Effector memory CD4-positive, alpha-beta T cell (primary cell): Measurements from ENCODE around the gene ARMH1.
"Not testable (repeated sequence)": the region's sequence is repeated elsewhere in the genome, so short reads cannot be mapped to it uniquely, and the experiment has no call there.

Experiments
- DNase-seq, 3 donors: peaks; one replicate each; pipeline ENCODE4 v3.0.0-alpha.2; 2020
- H3K27ac ChIP-seq: 2 replicates; pipeline ENCODE4 v1.7.0; 2013; ENCODE audit warnings: mild to moderate bottlenecking, low read length, moderate library complexity; ENCODE audit not compliant: insufficient read depth, poor library complexity, severe bottlenecking
- H3K27me3 ChIP-seq: replicated peaks from 2 replicates; pipeline ENCODE4 v1.7.0; 2013; ENCODE audit warnings: mild to moderate bottlenecking, low read length; ENCODE audit not compliant: insufficient read depth, control insufficient read depth, poor library complexity, severe bottlenecking
- H3K36me3 ChIP-seq: 2 replicates; pipeline ENCODE4 v1.7.0; 2013; ENCODE audit warnings: mild to moderate bottlenecking, low read length, moderate library complexity; ENCODE audit not compliant: control insufficient read depth, insufficient read depth
- H3K4me1 ChIP-seq: 2 replicates; pipeline ENCODE4 v1.7.0; 2013; ENCODE audit warnings: low read length, mild to moderate bottlenecking; ENCODE audit not compliant: control insufficient read depth, insufficient read depth, poor library complexity, severe bottlenecking
- H3K4me3 ChIP-seq: 2 replicates; pipeline ENCODE4 v1.7.0; 2013; ENCODE audit warnings: low read length, low read depth, mild to moderate bottlenecking; ENCODE audit not compliant: insufficient read depth, poor library complexity, severe bottlenecking
- H3K9me3 ChIP-seq: 2 replicates; pipeline ENCODE4 v1.7.0; 2013; ENCODE audit warnings: mild to moderate bottlenecking, low read length, moderate library complexity; ENCODE audit not compliant: control insufficient read depth

The ARMH1 gene

DNA sequence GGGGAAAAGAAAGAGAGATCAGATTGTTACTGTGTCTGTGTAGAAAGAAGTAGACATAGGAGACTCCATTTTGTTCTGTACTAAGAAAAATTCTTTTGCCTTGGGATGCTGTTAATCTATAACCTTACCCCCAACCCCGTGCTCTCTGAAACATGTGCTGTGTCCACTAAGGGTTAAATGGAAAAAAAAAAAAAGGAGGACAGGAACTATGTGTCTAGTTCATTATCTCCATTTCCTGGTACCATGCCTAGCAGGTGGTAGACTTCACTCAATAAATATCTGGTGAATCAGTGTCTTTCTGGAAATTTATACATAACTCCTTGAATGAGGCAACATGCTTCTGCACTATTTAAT, 64.4 kb downstream of the ARMH1 start:
- Histone ChIP-seq H3K4me3 (peak overlapping the region; percentile 72), H3K27ac (peak overlapping the region; percentile 85)
- DNase-seq, H3K27me3 ChIP-seq, H3K9me3 ChIP-seq, H3K36me3 ChIP-seq, H3K4me1 ChIP-seq: not testable (repeated sequence)

DNA sequence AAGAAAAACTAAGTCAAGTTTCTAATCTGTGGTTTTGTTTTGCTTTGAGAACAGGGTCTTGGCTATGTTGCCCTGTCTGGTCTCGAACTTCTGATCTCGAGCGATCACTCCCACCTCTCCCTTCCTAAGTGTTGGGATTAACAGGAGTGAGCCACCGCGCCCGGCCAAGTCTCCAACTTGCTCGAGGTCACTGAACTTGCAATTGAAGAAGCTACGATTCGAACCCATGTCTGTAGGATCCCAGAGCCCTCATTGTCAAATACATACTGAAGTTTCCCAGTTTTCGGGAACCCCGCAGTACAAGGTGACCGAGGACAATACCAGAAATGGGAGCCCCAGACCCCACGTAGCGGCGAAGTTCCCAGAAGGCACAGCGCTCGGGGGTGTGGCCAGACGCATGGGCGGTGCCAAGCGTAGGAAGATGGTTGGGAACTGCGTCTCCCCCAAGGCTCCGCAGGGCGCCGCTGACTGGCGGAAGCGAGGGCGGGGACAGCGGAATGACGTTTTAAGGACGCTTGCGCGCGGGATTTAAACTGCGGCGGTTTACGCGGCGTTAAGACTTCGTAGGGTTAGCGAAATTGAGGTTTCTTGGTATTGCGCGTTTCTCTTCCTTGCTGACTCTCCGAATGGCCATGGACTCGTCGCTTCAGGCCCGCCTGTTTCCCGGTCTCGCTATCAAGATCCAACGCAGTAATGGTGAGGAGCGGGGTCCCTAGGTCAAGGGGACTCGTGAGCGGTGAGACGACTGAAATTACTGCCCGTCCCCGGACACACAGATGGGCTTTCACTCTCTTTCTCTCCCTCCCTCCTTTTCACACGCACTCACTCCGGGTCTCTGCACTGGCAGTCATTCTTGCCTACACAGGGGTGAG, 65.0 kb downstream of the ARMH1 start, which contains the start of gene KIF2C:
KIF2C (plus strand) TSS at position 531 of the 872 bp plus-strand sequence; CDS start at position 627, 96 bp downstream.
- Histone ChIP-seq H3K27ac (peak within 1 kb of the TSS; percentile 85), H3K36me3 (no peaks in the 10 kb centered on the region), H3K4me1 (peaks cover 6% of the 10 kb centered on the region), H3K9me3 (no peaks in the 10 kb centered on the region), H3K27me3 (no peaks in the 10 kb centered on the region), H3K4me3 (peak within 1 kb of the TSS; percentile 72)
- DNase-seq: peak; percentile 89 to 93 (median 91)

DNA sequence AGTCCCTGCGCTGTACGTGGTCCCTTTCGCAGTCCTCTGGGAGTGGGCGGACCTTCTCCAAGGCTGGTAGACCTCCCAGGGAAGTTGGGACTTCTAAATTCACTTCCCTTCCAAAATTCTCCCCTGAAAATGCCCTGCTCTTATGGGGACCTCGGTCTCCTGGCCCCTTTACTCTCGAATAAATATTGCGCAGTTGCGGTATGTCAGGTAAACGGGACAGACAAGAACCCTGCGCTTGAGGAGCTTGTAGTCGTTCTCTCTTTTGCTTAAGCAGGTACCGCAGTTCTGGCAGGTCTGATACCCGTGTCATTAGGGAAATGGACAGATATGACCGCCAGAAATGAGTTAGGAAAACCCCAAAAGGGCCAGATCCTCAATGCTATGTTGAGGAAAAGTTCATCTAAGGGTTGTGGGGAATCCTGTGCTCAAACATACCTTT, 65.7 kb downstream of the ARMH1 start:
- peak overlapping the region; percentile 72 for H3K4me3 ChIP-seq
- no peaks in the 10 kb centered on the region for H3K27me3 ChIP-seq
- no peak for DNase-seq
- peaks cover 6% of the 10 kb centered on the region for H3K4me1 ChIP-seq
- no peak overlapping the region for H3K27ac ChIP-seq
- no peaks in the 10 kb centered on the region for H3K9me3 ChIP-seq
- no peaks in the 10 kb centered on the region for H3K36me3 ChIP-seq

DNA sequence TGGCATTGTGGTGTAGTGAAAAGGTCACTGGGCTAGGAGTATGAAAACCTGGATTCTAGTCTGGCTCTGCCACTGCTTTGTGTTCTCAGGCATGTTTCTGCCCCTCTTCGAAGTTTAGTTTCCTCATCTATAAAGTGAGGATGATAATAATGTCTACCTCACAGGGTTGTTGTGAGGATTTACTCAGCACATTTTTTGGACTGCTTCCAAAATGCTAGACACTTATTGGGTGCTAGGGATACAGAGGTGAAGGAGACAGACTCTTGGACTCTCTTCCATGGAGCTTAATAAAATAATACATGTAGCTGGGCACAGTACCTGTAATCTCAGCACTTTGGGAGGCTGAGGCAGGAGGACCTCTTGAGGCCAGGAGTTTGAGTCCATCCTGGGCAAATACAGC, 68.7 kb downstream of the ARMH1 start:
- no peak for DNase-seq
- H3K27ac ChIP-seq: no peak overlapping the region
- no peaks in the 10 kb centered on the region for H3K27me3 ChIP-seq

DNA sequence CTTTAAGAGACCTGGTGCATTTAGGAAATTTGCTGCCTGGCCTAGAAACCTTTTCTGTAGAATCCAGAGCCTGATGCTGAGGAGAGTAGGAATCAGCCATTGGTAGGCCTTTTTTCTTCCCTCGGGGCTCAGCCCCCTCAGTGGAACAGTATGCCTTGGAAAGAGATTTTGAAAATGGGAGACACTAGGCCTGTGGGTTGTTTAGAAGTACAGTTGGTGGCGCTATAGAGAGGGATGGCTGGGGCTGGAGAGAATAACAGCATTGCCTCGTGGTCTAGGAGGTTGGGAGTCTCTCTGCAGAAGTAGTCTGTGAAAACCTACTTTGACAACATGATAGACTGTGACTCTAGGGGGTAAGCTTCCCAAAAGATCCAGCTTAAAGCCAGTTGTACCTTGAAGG, 73.4 kb downstream of the ARMH1 start:
- H3K27me3 ChIP-seq: no peaks in the 10 kb centered on the region
- no peak overlapping the region for H3K27ac ChIP-seq
- no peaks in the 10 kb centered on the region for H3K36me3 ChIP-seq
- H3K4me3 ChIP-seq: no peak overlapping the region
- no peak for DNase-seq
- no peaks in the 10 kb centered on the region for H3K9me3 ChIP-seq
- H3K4me1 ChIP-seq: no peaks in the 10 kb centered on the region

More for the DNA sequence above, 68.7 kb downstream of the ARMH1 start:
- Histone ChIP-seq H3K4me1 (peaks cover 6% of the 10 kb centered on the region), H3K9me3 (no peaks in the 10 kb centered on the region), H3K4me3 (no peak overlapping the region), H3K36me3 (no peaks in the 10 kb centered on the region)

DNA sequence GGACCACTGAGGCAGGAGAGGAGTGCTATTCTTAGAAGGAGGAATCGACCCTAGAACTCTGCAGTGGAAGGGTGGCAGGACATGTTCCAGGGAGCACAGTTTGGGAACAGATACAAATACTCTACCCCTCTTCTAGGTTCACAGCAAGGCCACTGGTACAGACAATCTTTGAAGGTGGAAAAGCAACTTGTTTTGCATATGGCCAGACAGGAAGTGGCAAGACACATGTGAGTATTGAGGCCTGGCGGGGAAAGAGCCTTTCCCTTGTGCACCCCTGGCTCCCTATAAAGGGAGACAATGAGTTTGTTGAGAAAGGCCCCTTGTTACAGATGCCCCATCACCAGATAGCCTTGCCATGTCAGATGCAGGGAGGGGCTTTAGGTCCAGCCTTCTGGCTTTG, 82.9 kb downstream of the ARMH1 start:
- Histone ChIP-seq H3K9me3 (no peaks in the 10 kb centered on the region), H3K4me3 (no peak overlapping the region), H3K4me1 (no peaks in the 10 kb centered on the region), H3K27ac (no peak overlapping the region), H3K27me3 (no peaks in the 10 kb centered on the region), H3K36me3 (no peaks in the 10 kb centered on the region)
- DNase-seq: no peak

DNA sequence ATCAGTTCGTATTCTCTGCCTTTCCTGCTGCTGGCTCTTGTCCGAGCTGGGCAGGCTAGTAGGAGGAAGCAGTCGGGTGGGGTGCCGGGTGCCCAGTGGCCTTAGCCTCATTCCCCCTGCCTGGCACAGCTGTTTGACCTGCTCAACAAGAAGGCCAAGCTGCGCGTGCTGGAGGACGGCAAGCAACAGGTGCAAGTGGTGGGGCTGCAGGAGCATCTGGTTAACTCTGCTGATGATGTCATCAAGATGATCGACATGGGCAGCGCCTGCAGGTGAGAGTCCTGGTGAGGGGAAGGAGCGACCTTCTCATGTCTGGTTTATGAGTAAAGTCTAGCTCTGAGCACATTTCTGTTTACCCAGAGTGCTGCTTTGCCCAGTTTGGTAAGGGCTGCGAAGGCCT, 84.6 kb downstream of the ARMH1 start:
- Histone ChIP-seq H3K36me3 (no peaks in the 10 kb centered on the region), H3K4me1 (no peaks in the 10 kb centered on the region), H3K4me3 (no peak overlapping the region), H3K27ac (no peak overlapping the region), H3K9me3 (no peaks in the 10 kb centered on the region), H3K27me3 (no peaks in the 10 kb centered on the region)
- DNase-seq: no peak

DNA sequence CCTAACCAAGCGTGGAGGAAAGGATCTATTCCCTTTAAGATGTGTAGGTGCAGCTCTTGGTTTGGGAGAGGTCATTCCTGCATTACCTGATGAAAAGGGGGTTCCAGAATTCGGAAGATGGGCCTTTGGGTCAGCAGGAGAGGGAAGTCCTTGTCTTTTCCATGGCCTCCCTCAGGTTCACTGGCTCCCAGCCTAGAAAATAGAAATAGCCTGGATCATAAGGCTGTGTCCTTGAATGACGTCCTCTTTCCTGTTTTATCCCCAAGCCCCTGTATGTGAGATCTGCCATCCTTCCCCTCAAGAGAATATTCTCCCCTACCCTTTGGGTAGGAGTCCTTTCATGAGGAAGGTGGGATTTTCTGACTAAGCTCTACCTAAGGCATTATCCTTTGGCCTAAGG, 86.4 kb downstream of the ARMH1 start:
- no peaks in the 10 kb centered on the region for H3K36me3 ChIP-seq
- H3K27ac ChIP-seq: no peak overlapping the region

DNA sequence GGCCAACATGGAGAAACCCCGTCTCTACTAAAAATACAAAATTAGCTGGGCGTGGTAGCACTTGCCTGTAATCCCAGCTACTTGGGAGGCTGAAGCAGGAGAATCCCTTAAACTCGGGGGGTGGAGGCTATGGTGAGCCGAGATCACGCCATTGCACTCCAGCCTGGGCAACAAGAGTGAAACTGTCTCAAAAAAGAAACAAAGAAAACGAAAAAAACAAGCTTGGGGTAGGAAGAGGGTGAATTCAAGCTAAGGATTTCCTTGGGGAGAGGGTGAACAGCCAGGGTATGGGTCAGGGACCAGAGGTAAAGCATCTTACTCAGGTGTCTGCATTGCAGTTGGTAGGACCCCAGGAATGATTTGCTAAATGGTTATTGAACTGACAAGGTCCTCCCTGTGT, 91.9 kb downstream of the ARMH1 start:
- not testable (repeated sequence) for H3K36me3 ChIP-seq, DNase-seq, H3K4me1 ChIP-seq, H3K27ac ChIP-seq, H3K4me3 ChIP-seq, H3K9me3 ChIP-seq, H3K27me3 ChIP-seq

More for the DNA sequence above, 86.4 kb downstream of the ARMH1 start:
- DNase-seq: no peak
- Histone ChIP-seq H3K4me1 (no peaks in the 10 kb centered on the region), H3K4me3 (no peak overlapping the region), H3K27me3 (no peaks in the 10 kb centered on the region), H3K9me3 (no peaks in the 10 kb centered on the region)
